ENCODE results near the gene GRHPR. TPM values are rescaled to one million over a fixed set of nuclear protein-coding genes. Genes with fewer than 3 reads are reported as not detected.

The GRHPR gene
- polyA plus RNA-seq, 2 of the 4 experiments (the other 2 are of a cell fraction) = 111 to 146 TPM

GRCh38 chr9:37485389-37486255, 63.1 kb downstream of the GRHPR start, which contains the start of gene POLR1E:
TSS of gene POLR1E (plus strand) at chr9:37485948. CDS start at chr9:37486048, 100 bp downstream.
- no peak for TF ChIP-seq SREBF2 (IDR thresholded peaks at IDR 0.05)
- no peak for TF ChIP-seq CBX2 (IDR thresholded peaks at IDR 0.05; ENCODE audit: borderline replicate concordance, low read depth)
- TF ChIP-seq, protein P1, sequence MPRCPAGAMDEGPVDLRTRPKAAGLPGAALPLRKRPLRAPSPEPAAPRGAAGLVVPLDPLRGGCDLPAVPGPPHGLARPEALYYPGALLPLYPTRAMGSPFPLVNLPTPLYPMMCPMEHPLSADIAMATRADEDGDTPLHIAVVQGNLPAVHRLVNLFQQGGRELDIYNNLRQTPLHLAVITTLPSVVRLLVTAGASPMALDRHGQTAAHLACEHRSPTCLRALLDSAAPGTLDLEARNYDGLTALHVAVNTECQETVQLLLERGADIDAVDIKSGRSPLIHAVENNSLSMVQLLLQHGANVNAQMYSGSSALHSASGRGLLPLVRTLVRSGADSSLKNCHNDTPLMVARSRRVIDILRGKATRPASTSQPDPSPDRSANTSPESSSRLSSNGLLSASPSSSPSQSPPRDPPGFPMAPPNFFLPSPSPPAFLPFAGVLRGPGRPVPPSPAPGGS (IDR thresholded peaks at IDR 0.05) = peak; percentile 49; the same call in 1 of the 3 replicates
- no peak for TF ChIP-seq ZFP36 (IDR thresholded peaks at IDR 0.05; ENCODE audit: borderline replicate concordance, partially characterized antibody)
- peak; percentile 15 to 82; a peak in 4 of 5 replicates for TF ChIP-seq JUN (IDR thresholded peaks at IDR 0.05)
- TF ChIP-seq JUNB (IDR thresholded peaks at IDR 0.05) = no peak
- TF ChIP-seq CTCF (IDR thresholded peaks at IDR 0.05) = no peak
- TF ChIP-seq, protein P2, sequence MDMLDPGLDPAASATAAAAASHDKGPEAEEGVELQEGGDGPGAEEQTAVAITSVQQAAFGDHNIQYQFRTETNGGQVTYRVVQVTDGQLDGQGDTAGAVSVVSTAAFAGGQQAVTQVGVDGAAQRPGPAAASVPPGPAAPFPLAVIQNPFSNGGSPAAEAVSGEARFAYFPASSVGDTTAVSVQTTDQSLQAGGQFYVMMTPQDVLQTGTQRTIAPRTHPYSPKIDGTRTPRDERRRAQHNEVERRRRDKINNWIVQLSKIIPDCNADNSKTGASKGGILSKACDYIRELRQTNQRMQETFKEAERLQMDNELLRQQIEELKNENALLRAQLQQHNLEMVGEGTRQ (IDR thresholded peaks at IDR 0.05) = peak; percentile 68
- no peak for TF ChIP-seq MAZ (IDR thresholded peaks at IDR 0.05; ENCODE audit: borderline replicate concordance, low read depth, low read length)
- TF ChIP-seq HDAC2 (IDR thresholded peaks at IDR 0.05) = no peak
- no peak for TF ChIP-seq EHMT2 (IDR thresholded peaks at IDR 0.05; ENCODE audit: low read depth)
- peak; percentile 89 for TF ChIP-seq MYC (IDR thresholded peaks at IDR 0.05; ENCODE audit: borderline replicate concordance, low read length)
- TF ChIP-seq POLR2A (IDR thresholded peaks at IDR 0.05; ENCODE audit: low read length) = peak; percentile 87
- TF ChIP-seq PHF8 (IDR thresholded peaks at IDR 0.05; ENCODE audit: borderline replicate concordance, low read depth) = peak; percentile 58; the same call in 1 of the 2 replicates
- TF ChIP-seq MAX (IDR thresholded peaks at IDR 0.05) = peak; percentile 89
- TF ChIP-seq RCOR1 (IDR thresholded peaks at IDR 0.05; ENCODE audit: low read depth, low read length) = no peak
- TF ChIP-seq E2F6 (IDR thresholded peaks at IDR 0.05; ENCODE audit: borderline replicate concordance, low read depth) = peak; percentile 82
- TF ChIP-seq KDM5A (IDR thresholded peaks at IDR 0.05) = no peak
- 15% methylated on average over 36 of the region's 56 CpGs for WGBS (ENCODE audit: missing lambda C conversion rate)
- POLR2A ChIA-PET = interaction anchor here (0.8 to 1.2 kb wide), 4 partner anchors 19 to 915 kb away, joined by 3 to 7 read pairs (median 4); partner anchors contain the start of gene ZBTB5
- Histone ChIP-seq H3K4me1 (peaks cover 24% of the 10 kb centered on the region), H3K4me3 (peak within 1 kb of the TSS; percentile 88), H3K27ac (peak within 1 kb of the TSS; percentile 88 to 92), H3K9me3 (no peaks in the 10 kb centered on the region), H3K4me2 (peak within 1 kb of the TSS; percentile 98)
- ATAC-seq (peak; percentile 93 to 95), DNase-seq (ENCODE audit: low read depth in 1 of 2, low spot score in 1 of 2) (peak; percentile 94 to 99), FAIRE-seq (peak; percentile 49)
- CTCF ChIA-PET = interaction anchor here (1.2 to 1.8 kb wide), 2 partner anchors 23 to 70 kb away, joined by 4 to 5 read pairs; no protein-coding TSS in a partner anchor

DNA sequence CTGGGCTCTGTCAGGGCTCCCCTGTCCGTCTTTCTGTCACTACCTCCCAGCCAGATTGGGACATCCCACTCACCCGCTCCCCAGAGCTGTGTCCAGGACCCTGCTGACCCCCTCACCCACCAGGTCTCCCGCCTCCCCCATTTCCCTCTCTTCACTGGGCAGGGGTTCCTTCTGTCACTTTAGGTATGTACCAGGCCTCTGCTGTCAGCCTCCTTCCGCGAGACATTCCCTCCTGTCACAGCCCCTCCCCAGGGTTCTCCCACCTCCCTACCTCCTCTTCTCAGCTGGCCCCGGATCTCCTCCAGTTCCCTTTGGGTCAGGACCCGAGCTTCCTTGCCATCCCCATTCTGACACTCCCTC, 63.7 kb downstream of the GRHPR start:
- WGBS (ENCODE audit: missing lambda C conversion rate) = 2% methylated on average over 7 of the region's 7 CpGs
- ChIA-PET CTCF (interaction anchor here (1.2 to 1.8 kb wide), 2 partner anchors 23 to 70 kb away, joined by 4 to 5 read pairs; no protein-coding TSS in a partner anchor), POLR2A (interaction anchor here (1.2 kb wide), 2 partner anchors 20 to 21 kb away, joined by 5 to 7 read pairs; partner anchors contain the start of gene ZBTB5)
- Histone ChIP-seq H3K4me1 (peaks cover 24% of the 10 kb centered on the region), H3K9me3 (no peaks in the 10 kb centered on the region), H3K27ac (peak overlapping the region; percentile 88 to 92), H3K4me3 (peak overlapping the region; percentile 88), H3K4me2 (peak overlapping the region; percentile 98)
- ATAC-seq (no peak), DNase-seq (ENCODE audit: low read depth in 1 of 2, low spot score in 1 of 2) (no peak), FAIRE-seq (no peak)
- TF ChIP-seq KDM5A (IDR thresholded peaks at IDR 0.05) (no peak), ZNF302 (CRISPR knock-in tag; IDR thresholded peaks at IDR 0.05) (no peak), MAFK (IDR thresholded peaks at IDR 0.05; ENCODE audit: partially characterized antibody) (no peak), MAX (IDR thresholded peaks at IDR 0.05) (no peak), FOXS1 (CRISPR knock-in tag; IDR thresholded peaks at IDR 0.05) (no peak), SREBF2 (IDR thresholded peaks at IDR 0.05) (no peak), CBX2 (IDR thresholded peaks at IDR 0.05; ENCODE audit: borderline replicate concordance, low read depth) (no peak), JUNB (IDR thresholded peaks at IDR 0.05) (no peak), HOXA7 (CRISPR knock-in tag; IDR thresholded peaks at IDR 0.05) (no peak), CEBPB (IDR thresholded peaks at IDR 0.05) (no peak)
- TF ChIP-seq, protein P3, sequence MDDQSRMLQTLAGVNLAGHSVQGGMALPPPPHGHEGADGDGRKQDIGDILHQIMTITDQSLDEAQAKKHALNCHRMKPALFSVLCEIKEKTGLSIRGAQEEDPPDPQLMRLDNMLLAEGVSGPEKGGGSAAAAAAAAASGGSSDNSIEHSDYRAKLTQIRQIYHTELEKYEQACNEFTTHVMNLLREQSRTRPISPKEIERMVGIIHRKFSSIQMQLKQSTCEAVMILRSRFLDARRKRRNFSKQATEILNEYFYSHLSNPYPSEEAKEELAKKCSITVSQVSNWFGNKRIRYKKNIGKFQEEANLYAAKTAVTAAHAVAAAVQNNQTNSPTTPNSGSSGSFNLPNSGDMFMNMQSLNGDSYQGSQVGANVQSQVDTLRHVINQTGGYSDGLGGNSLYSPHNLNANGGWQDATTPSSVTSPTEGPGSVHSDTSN (IDR thresholded peaks at IDR 0.05) = no peak
- TF ChIP-seq, protein P4, sequence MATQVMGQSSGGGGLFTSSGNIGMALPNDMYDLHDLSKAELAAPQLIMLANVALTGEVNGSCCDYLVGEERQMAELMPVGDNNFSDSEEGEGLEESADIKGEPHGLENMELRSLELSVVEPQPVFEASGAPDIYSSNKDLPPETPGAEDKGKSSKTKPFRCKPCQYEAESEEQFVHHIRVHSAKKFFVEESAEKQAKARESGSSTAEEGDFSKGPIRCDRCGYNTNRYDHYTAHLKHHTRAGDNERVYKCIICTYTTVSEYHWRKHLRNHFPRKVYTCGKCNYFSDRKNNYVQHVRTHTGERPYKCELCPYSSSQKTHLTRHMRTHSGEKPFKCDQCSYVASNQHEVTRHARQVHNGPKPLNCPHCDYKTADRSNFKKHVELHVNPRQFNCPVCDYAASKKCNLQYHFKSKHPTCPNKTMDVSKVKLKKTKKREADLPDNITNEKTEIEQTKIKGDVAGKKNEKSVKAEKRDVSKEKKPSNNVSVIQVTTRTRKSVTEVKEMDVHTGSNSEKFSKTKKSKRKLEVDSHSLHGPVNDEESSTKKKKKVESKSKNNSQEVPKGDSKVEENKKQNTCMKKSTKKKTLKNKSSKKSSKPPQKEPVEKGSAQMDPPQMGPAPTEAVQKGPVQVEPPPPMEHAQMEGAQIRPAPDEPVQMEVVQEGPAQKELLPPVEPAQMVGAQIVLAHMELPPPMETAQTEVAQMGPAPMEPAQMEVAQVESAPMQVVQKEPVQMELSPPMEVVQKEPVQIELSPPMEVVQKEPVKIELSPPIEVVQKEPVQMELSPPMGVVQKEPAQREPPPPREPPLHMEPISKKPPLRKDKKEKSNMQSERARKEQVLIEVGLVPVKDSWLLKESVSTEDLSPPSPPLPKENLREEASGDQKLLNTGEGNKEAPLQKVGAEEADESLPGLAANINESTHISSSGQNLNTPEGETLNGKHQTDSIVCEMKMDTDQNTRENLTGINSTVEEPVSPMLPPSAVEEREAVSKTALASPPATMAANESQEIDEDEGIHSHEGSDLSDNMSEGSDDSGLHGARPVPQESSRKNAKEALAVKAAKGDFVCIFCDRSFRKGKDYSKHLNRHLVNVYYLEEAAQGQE (IDR thresholded peaks at IDR 0.05) = no peak

Data from A549 (cell line).